Measurements from ENCODE around the gene RAD51AP2. TPM values are rescaled to one million over a fixed set of nuclear protein-coding genes. Genes with fewer than 3 reads are reported as not detected.

The RAD51AP2 gene
- total RNA-seq: not detected in 2 replicates

DNA sequence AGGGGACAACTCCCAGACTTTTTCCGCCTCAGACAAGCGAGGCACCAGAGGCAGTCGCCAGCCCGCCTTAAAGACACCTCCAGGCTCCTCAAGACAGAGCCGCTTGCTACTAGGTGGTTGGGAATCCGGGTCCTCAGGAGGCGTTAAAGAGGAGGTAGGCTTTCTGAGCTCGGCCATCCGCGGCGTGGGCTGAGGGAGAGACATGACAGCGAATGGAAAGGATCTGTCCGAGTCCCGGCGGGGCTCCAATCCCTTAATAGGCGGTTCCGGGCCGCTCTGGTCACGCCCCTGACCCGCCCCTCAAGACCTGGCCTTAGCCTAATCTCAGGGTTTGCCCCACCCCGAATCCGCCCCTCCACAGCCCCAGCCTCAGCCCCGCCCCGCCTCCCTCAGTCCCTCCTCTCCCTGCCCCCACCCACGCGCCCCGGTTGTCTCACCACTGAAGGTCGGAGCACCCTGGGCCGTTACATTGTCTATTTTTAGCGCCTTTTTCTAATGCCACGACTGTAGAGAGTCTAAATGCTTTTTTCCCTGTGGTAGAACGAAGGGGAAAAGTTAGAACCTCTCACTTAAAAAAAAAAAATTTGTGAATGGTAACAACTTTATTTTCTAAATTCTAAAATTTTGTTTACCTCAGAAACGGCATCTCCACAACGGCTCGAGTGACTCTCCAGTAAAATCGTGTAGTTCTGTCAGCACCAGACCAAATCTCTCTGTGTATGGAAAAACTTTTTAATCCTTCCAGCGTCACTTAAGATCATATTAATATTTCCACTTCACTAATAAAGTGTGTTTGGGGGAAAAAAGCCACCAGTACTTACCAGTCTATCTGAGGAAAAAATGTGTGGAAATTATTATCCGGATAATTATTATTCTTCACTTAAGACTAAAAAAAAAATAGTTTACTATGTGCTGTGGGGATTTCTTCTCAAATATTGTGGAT lies at the start of gene RAD51AP2:
RAD51AP2 (minus strand) TSS at position 229 of the 943 bp plus-strand sequence; CDS start at position 204, 25 bp downstream.

DNA sequence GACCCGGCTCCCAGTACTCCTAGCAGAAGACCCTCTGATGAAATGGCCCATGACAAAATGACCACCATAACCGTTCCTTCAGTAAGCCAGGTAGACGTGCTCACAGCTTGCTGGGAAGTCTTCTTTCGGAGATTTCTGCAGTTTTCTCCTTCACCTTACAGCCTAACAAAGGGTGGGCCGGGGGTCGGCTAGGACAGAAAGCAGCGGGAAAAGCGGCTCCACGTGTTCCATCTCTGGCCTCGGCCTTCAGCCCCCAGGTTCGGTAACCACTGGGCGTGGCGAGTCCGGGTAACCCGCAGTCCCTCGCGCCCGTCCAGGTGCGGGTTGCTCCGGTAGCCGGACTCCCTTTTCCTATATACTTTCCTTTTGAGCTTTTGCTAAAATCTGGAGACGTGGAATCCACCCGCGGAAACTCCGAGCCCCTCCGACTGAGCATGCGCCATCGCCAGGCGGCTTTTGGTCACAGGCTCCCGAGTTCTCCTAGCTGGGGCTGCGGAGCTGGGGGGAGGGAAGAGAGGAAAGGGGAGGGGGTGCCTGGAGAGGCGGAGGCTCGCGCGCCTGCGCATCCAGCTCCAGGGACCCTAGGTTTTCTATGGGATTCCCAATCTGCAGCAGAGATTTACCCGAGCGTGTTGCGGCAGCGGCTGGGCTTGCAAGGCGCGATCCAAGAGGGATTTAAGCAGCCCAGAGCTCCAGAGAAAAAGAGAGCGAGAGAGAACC lies 22.0 kb upstream of the RAD51AP2 start, which contains the start of gene VSNL1:
VSNL1 (plus strand) TSS at position 604 of the 720 bp plus-strand sequence. CDS start 51,379 bp downstream, outside the sequence.

Other genes starting within 250 kb of the RAD51AP2 start
- 0.20 TPM in 1 of 2 replicates, not detected in the other for gene VSNL1, start 22.3 kb upstream of the RAD51AP2 start, total RNA-seq
- 18.7 and 25.6 TPM in 2 replicates for gene SMC6, start 235.4 kb upstream of the RAD51AP2 start, total RNA-seq
- gene GEN1, start 235.7 kb upstream of the RAD51AP2 start, total RNA-seq: 14.7 and 25.4 TPM in 2 replicates

Data from subcutaneous preadipocyte (primary cell).